GM12878 (cell line): ENCODE data around the gene LSM5. TPM values are rescaled to one million over a fixed set of nuclear protein-coding genes. Genes with fewer than 3 reads are reported as not detected.
A peak's percentile ranks its signal among the peaks of the same experiment; 100 is the strongest.

ENCODE experiments used
- ATF3 ChIP-seq: IDR thresholded peaks from 2 replicates; pipeline ENCODE4 v1.6.1; 2011; ENCODE audit warnings: low read depth, mild to moderate bottlenecking, low read length, moderate library complexity, borderline replicate concordance; ENCODE audit errors: extremely low read depth
- BCL11A ChIP-seq: IDR thresholded peaks from 2 replicates; pipeline ENCODE4 v1.6.1; 2011; ENCODE audit warnings: low read depth, low read length
- BCLAF1 ChIP-seq: fragments of 450-650 bp; IDR thresholded peaks from 2 replicates; pipeline ENCODE4 v1.6.1; 2017; ENCODE audit warnings: antibody characterized with exemption, mild to moderate bottlenecking, moderate library complexity
- CBX3 ChIP-seq: fragments of 200-600 bp; sonication (generic); IDR thresholded peaks from 2 replicates; pipeline ENCODE4 v1.6.1; 2016; ENCODE audit warnings: low read depth, borderline replicate concordance
- CHD1 ChIP-seq: IDR thresholded peaks from 2 replicates; pipeline ENCODE4 v1.6.1; 2012; ENCODE audit warnings: low read depth, low read length, improper control_type of control experiment
- CREM ChIP-seq: IDR thresholded peaks from 2 replicates; pipeline ENCODE4 v1.6.1; 2014; ENCODE audit warnings: antibody characterized with exemption, low read depth
- CTCF ChIP-seq, 3 experiments: IDR thresholded peaks in 2 of 3; conservative IDR thresholded peaks in 1 of 3; 2 replicates each; pipeline ENCODE4 v1.5.1; 2011; ENCODE audit warnings: low read depth in 3 of 3, low read length in 3 of 3, mild to moderate bottlenecking in 3 of 3, control low read depth in 2 of 3, moderate library complexity in 2 of 3, inconsistent platforms in 1 of 3, mixed read lengths in 1 of 3; ENCODE audit not compliant: control insufficient read depth in 2 of 3, insufficient read depth in 1 of 3; ENCODE audit errors: extremely low read depth in 1 of 3
- EGR1 ChIP-seq, 2 experiments: IDR thresholded peaks; 1 replicate in 1 of 2; 2 replicates in 1 of 2; pipeline ENCODE4 v1.6.1; 2011 to 2012; ENCODE audit warnings: low read depth in 2 of 2, low read length in 2 of 2, borderline replicate concordance in 1 of 2, mild to moderate bottlenecking in 1 of 2, moderate library complexity in 1 of 2
- ELK1 ChIP-seq: IDR thresholded peaks from 2 replicates; pipeline ENCODE4 v1.6.1; 2012; ENCODE audit warnings: low read depth, low read length, improper control_type of control experiment
- GABPA ChIP-seq: IDR thresholded peaks from 2 replicates; pipeline ENCODE4 v1.6.1; 2014; ENCODE audit warnings: antibody characterized with exemption, low read depth, mild to moderate bottlenecking, inconsistent platforms
- LARP7 ChIP-seq: fragments of 450-650 bp; IDR thresholded peaks from 2 replicates; pipeline ENCODE4 v1.6.1; 2017; ENCODE audit warnings: mild to moderate bottlenecking
- NRF1 ChIP-seq: conservative IDR thresholded peaks from 2 replicates; pipeline ENCODE4 v1.6.1; 2011; ENCODE audit warnings: mild to moderate bottlenecking, low read depth, low read length, improper control_type of control experiment
- RCOR1 ChIP-seq: conservative IDR thresholded peaks from 2 replicates; pipeline ENCODE4 v1.6.1; 2012; ENCODE audit warnings: low read depth, low read length, improper control_type of control experiment
- SIX5 ChIP-seq: IDR thresholded peaks from 2 replicates; pipeline ENCODE4 v1.6.1; 2011; ENCODE audit warnings: mild to moderate bottlenecking, low read depth, low read length, moderate library complexity; ENCODE audit not compliant: severe bottlenecking
- STAT3 ChIP-seq: IDR thresholded peaks from 2 replicates; pipeline ENCODE4 v1.6.1; 2011; ENCODE audit warnings: low read depth, low read length, improper control_type of control experiment
- YBX1 ChIP-seq: fragments of 450-650 bp; IDR thresholded peaks from 2 replicates; pipeline ENCODE4 v1.6.1; 2016; ENCODE audit warnings: antibody characterized with exemption
- ZBED1 ChIP-seq: IDR thresholded peaks from 2 replicates; pipeline ENCODE4 v1.6.1; 2016; ENCODE audit warnings: borderline replicate concordance
- ZNF217 ChIP-seq: fragments of 450-650 bp; IDR thresholded peaks from 2 replicates; pipeline ENCODE4 v1.6.1; 2017; ENCODE audit warnings: antibody characterized with exemption, mild to moderate bottlenecking
- ZNF687 ChIP-seq: fragments of 450-650 bp; IDR thresholded peaks from 2 replicates; pipeline ENCODE4 v1.6.1; 2017; ENCODE audit warnings: mild to moderate bottlenecking, moderate library complexity
- ZSCAN29 ChIP-seq: fragments of 450-650 bp; IDR thresholded peaks from 2 replicates; pipeline ENCODE4 v1.6.1; 2017; ENCODE audit warnings: mild to moderate bottlenecking, moderate library complexity
- polyA plus RNA-seq, 11 experiments: library from polyadenylated mRNA; depleted of rRNA in 4 of 11; unstranded in 6 of 11; stranded (reverse) in 5 of 11; fragments of >200 nt; fragmentation: Nextera tagmentation in 4 of 11; fragmentation: Illumina TruSeq in 1 of 11; extraction: Ambion mirVana in 4 of 11; extraction: Trizol in 1 of 11; gene quantifications; 1 replicate in 1 of 11; 2 replicates in 10 of 11; pipeline versions ENCODE4 v1.2.1 to v1.2.3, GENCODE V29; 2011 to 2016; ENCODE audit warnings: inconsistent platforms in 2 of 11, missing spikeins in 2 of 11, low read depth in 1 of 11
- total RNA-seq, 4 experiments: library from RNA; depleted of rRNA in 3 of 4; stranded (reverse); fragments of >200 nt in 3 of 4; fragmentation: Illumina TruSeq in 1 of 4; extraction: Trizol in 1 of 4; gene quantifications; 2 replicates each; pipeline versions ENCODE4 v1.2.1 to v1.2.3, GENCODE V29; 2013 to 2021

Gene LSM5
- total and polyA plus RNA-seq, 10 of the 15 experiments (the other 5 are each of a cell fraction or from before 2014, with no cell fraction given): 29.4 to 538 (median 145) TPM

- TF ChIP-seq ZNF687 (peak; percentile 74), ZSCAN29 (no peak), CTCF (IDR thresholded peaks at IDR 0.05 in 2 of 3, conservative IDR thresholded peaks at IDR 0.05 in 1 of 3; ENCODE audit: control insufficient read depth in 2 of 3, extremely low read depth in 1 of 3, insufficient read depth in 1 of 3, low read depth in 3 of 3, low read length in 3 of 3) (no peak), EGR1 (IDR thresholded peaks at IDR 0.05; ENCODE audit: borderline replicate concordance in 1 of 2, low read depth in 2 of 2, low read length in 2 of 2) (peak; percentile 57 to 62; a peak in 2 of 3 replicates), CBX3 (no peak), GABPA (peak; percentile 99), SIX5 (peak; percentile 63), CREM (peak; percentile 87), NRF1 (no peak), ZBED1 (no peak), ZNF217 (no peak), BCL11A (no peak), BCLAF1 (no peak), RCOR1 (0 out of 2 replicates have a peak, but pooled peaks have one; percentile 66), ELK1 (peak; percentile 94), LARP7 (peak; percentile 81), STAT3 (no peak), YBX1 (no peak), ATF3 (no peak), CHD1 (no peak)
Observed at GRCh38 chr7:32490127-32490796, at the start of gene LSM5 (continued).
